ENCODE measurements around the gene CTXND1.

DNA sequence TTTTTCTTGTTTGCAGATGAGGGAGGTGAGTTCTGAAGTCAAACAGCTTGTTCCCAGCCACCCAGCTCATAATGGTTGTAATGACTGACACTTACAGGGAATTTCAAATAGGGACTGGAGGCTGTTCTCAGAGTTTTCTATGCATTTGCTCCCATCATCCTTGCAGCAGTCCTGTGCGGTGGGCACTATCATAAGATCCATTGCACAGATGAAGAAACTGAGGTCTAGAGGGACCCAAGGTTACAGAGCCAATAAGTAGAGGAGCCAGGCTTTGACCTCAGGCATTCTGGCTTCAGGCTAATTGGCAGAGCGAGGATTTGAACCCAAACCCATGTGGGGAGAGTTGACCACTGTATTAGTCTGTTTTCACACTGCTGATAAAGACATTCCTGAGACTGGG is 66.9 kb downstream of the CTXND1 start:
- TF ChIP-seq POLR2A (IDR thresholded peaks at IDR 0.05) = no peak
- TF ChIP-seq, protein P1, sequence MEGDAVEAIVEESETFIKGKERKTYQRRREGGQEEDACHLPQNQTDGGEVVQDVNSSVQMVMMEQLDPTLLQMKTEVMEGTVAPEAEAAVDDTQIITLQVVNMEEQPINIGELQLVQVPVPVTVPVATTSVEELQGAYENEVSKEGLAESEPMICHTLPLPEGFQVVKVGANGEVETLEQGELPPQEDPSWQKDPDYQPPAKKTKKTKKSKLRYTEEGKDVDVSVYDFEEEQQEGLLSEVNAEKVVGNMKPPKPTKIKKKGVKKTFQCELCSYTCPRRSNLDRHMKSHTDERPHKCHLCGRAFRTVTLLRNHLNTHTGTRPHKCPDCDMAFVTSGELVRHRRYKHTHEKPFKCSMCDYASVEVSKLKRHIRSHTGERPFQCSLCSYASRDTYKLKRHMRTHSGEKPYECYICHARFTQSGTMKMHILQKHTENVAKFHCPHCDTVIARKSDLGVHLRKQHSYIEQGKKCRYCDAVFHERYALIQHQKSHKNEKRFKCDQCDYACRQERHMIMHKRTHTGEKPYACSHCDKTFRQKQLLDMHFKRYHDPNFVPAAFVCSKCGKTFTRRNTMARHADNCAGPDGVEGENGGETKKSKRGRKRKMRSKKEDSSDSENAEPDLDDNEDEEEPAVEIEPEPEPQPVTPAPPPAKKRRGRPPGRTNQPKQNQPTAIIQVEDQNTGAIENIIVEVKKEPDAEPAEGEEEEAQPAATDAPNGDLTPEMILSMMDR (IDR thresholded peaks at IDR 0.05) = no peak

Measured in uterus (tissue), 2 donors.